Liver (tissue), 3 donors: ENCODE results near the gene EHD4.

Experiments used
- CTCF ChIP-seq: fragments of 150-350 bp; IDR thresholded peaks from 2 replicates; pipeline ENCODE4 v1.5.1; 2017; ENCODE audit warnings: improper control_type of control experiment, low read depth, low read length; ENCODE audit not compliant: missing input control
- GABPA ChIP-seq, 2 donors: IDR thresholded peaks in 1 of 2; conservative IDR thresholded peaks in 1 of 2; 2 replicates each; pipeline ENCODE4 v1.6.1; 2016; ENCODE audit warnings: antibody characterized with exemption in 2 of 2, mild to moderate bottlenecking in 1 of 2, moderate library complexity in 1 of 2
- MAX ChIP-seq: IDR thresholded peaks from 2 replicates; pipeline ENCODE4 v1.6.1; 2016; ENCODE audit warnings: antibody characterized with exemption
- RXRA ChIP-seq, 2 donors: IDR thresholded peaks; 2 replicates each; pipeline ENCODE4 v1.6.1; 2017 to 2018; ENCODE audit warnings: antibody characterized with exemption in 2 of 2, mild to moderate bottlenecking in 1 of 2
- TAF1 ChIP-seq: conservative IDR thresholded peaks from 2 replicates; pipeline ENCODE4 v1.6.1; 2016; ENCODE audit warnings: antibody characterized with exemption, mild to moderate bottlenecking
- ZBTB33 ChIP-seq: IDR thresholded peaks from 2 replicates; pipeline ENCODE4 v1.6.1; 2016; ENCODE audit warnings: antibody characterized with exemption
- donor health status: healthy.
- donor health status: healthy.

GRCh38 chr15:41932511-41933289 is 39.7 kb downstream of the EHD4 start:
- no peak for TF ChIP-seq TAF1
- no peak for TF ChIP-seq GABPA (IDR thresholded peaks at IDR 0.05 in 1 of 2, conservative IDR thresholded peaks at IDR 0.05 in 1 of 2)
- no peak for TF ChIP-seq RXRA (IDR thresholded peaks at IDR 0.05)
- TF ChIP-seq MAX, result no peak
- no peak for TF ChIP-seq CTCF
- no peak for TF ChIP-seq ZBTB33
